ENCODE results near the gene EFNA1. TPM values are rescaled to one million over a fixed set of nuclear protein-coding genes. Genes with fewer than 3 reads are reported as not detected.

The EFNA1 gene
- total and polyA plus RNA-seq, 2 experiments from 2014 or later = 3.2 to 5.1 TPM

DNA sequence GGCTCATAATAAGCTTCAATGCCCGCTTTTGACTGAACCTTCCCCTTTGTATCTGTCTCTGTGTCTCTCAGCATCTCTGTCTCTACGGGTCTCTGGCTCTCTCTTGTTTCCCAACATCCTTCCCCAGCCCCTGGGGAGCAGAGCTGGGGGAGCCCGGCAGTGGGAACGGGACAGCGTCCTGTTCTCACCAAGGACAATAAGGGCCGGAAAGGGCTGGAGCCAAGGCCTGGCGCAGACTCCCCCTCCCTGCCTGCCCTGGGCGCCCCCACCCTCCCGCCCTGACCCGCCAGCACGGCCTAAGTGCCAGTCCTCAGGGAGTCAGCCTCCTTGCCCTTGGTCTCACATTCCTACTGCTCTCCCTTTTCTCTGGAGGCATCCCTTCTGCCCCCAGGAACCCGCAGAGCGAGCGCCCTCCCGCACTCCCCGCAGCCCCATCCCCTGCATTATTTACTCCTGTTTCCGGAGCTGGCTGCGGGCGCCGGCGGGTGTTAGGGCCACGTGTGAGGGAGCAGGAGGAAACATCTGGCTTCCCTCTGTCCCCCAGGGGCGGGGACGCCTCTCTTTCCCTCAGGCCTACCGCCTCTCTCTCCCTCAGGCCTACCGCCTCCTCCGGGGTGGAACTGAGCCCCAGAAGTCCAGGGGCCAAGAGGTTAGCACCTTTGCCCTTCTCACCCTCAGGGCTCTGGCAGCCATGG, 38.9 kb downstream of the EFNA1 start:
- ATAC-seq = peak; percentile 59
- Histone ChIP-seq H3F3A (replicated peaks; ENCODE audit: low read depth) (peaks cover 22% of the 10 kb centered on the region), H3K9me2 (ENCODE audit: insufficient read depth) (no peaks in the 10 kb centered on the region), H3K27me3 (ENCODE audit: insufficient read depth) (no peaks in the 10 kb centered on the region), H3K4me2 (peak overlapping the region; percentile 95), H3K79me2 (replicated peaks; ENCODE audit: insufficient read depth) (peaks cover 7% of the 10 kb centered on the region), H3K4me3 (peak overlapping the region; percentile 64), H3K36me3 (ENCODE audit: insufficient read depth) (no peaks in the 10 kb centered on the region), H2AFZ (peak overlapping the region; percentile 100), H4K20me1 (replicated peaks; ENCODE audit: insufficient read depth) (no peaks in the 10 kb centered on the region), H3K27ac (ENCODE audit: low read depth) (peak overlapping the region; percentile 68; the same call in 1 of the 2 replicates), H3K4me1 (ENCODE audit: insufficient read depth) (peaks cover 16% of the 10 kb centered on the region; the same call in 1 of the 2 replicates)
- peak overlapping the region; percentile 87 for H3K27ac Mint-ChIP-seq
- peaks cover 4% of the 10 kb centered on the region for H3K27me3 Mint-ChIP-seq (ENCODE audit: insufficient read depth, low read depth, poor library complexity)
- H3K4me3 Mint-ChIP-seq = peak overlapping the region; percentile 85
- peaks cover 11% of the 10 kb centered on the region for H3K4me1 Mint-ChIP-seq
- H3K36me3 Mint-ChIP-seq (ENCODE audit: low read depth) = peaks cover 15% of the 10 kb centered on the region
- TF ChIP-seq, protein P1, sequence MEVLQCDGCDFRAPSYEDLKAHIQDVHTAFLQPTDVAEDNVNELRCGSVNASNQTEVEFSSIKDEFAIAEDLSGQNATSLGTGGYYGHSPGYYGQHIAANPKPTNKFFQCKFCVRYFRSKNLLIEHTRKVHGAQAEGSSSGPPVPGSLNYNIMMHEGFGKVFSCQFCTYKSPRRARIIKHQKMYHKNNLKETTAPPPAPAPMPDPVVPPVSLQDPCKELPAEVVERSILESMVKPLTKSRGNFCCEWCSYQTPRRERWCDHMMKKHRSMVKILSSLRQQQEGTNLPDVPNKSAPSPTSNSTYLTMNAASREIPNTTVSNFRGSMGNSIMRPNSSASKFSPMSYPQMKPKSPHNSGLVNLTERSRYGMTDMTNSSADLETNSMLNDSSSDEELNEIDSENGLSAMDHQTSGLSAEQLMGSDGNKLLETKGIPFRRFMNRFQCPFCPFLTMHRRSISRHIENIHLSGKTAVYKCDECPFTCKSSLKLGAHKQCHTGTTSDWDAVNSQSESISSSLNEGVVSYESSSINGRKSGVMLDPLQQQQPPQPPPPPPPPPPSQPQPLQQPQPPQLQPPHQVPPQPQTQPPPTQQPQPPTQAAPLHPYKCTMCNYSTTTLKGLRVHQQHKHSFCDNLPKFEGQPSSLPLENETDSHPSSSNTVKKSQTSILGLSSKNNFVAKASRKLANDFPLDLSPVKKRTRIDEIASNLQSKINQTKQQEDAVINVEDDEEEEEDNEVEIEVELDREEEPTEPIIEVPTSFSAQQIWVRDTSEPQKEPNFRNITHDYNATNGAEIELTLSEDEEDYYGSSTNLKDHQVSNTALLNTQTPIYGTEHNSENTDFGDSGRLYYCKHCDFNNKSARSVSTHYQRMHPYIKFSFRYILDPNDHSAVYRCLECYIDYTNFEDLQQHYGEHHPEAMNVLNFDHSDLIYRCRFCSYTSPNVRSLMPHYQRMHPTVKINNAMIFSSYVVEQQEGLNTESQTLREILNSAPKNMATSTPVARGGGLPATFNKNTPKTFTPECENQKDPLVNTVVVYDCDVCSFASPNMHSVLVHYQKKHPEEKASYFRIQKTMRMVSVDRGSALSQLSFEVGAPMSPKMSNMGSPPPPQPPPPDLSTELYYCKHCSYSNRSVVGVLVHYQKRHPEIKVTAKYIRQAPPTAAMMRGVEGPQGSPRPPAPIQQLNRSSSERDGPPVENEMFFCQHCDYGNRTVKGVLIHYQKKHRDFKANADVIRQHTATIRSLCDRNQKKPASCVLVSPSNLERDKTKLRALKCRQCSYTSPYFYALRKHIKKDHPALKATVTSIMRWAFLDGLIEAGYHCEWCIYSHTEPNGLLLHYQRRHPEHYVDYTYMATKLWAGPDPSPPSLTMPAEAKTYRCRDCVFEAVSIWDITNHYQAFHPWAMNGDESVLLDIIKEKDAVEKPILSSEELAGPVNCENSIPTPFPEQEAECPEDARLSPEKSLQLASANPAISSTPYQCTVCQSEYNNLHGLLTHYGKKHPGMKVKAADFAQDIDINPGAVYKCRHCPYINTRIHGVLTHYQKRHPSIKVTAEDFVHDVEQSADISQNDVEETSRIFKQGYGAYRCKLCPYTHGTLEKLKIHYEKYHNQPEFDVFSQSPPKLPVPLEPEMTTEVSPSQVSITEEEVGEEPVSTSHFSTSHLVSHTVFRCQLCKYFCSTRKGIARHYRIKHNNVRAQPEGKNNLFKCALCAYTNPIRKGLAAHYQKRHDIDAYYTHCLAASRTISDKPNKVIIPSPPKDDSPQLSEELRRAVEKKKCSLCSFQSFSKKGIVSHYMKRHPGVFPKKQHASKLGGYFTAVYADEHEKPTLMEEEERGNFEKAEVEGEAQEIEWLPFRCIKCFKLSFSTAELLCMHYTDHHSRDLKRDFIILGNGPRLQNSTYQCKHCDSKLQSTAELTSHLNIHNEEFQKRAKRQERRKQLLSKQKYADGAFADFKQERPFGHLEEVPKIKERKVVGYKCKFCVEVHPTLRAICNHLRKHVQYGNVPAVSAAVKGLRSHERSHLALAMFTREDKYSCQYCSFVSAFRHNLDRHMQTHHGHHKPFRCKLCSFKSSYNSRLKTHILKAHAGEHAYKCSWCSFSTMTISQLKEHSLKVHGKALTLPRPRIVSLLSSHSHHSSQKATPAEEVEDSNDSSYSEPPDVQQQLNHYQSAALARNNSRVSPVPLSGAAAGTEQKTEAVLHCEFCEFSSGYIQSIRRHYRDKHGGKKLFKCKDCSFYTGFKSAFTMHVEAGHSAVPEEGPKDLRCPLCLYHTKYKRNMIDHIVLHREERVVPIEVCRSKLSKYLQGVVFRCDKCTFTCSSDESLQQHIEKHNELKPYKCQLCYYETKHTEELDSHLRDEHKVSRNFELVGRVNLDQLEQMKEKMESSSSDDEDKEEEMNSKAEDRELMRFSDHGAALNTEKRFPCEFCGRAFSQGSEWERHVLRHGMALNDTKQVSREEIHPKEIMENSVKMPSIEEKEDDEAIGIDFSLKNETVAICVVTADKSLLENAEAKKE (CRISPR knock-in tag; IDR thresholded peaks at IDR 0.05) = no peak
- peak; percentile 14 for TF ChIP-seq POLR2AphosphoS5 (IDR thresholded peaks at IDR 0.05; ENCODE audit: low read depth)
- TF ChIP-seq, protein P2, sequence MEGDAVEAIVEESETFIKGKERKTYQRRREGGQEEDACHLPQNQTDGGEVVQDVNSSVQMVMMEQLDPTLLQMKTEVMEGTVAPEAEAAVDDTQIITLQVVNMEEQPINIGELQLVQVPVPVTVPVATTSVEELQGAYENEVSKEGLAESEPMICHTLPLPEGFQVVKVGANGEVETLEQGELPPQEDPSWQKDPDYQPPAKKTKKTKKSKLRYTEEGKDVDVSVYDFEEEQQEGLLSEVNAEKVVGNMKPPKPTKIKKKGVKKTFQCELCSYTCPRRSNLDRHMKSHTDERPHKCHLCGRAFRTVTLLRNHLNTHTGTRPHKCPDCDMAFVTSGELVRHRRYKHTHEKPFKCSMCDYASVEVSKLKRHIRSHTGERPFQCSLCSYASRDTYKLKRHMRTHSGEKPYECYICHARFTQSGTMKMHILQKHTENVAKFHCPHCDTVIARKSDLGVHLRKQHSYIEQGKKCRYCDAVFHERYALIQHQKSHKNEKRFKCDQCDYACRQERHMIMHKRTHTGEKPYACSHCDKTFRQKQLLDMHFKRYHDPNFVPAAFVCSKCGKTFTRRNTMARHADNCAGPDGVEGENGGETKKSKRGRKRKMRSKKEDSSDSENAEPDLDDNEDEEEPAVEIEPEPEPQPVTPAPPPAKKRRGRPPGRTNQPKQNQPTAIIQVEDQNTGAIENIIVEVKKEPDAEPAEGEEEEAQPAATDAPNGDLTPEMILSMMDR (conservative IDR thresholded peaks at IDR 0.05; ENCODE audit: low read depth in 2 of 2) = 0 out of 4 replicates have a peak, but pooled peaks of 1 of the 2 experiments have one; percentile 1
- H3K9me3 Mint-ChIP-seq = peaks cover 6% of the 10 kb centered on the region; the same call in 2 of the 3 replicates
- peak; percentile 88 for DNase-seq (ENCODE audit: low spot score)

Data from GM23338 (cell line).